Fibroblast of skin of abdomen (primary cell): ENCODE results near the gene CA10.

Experiments
- DNase-seq: peaks from one replicate; pipeline ENCODE4 v3.0.0-alpha.2; 2013

The CA10 gene

DNA sequence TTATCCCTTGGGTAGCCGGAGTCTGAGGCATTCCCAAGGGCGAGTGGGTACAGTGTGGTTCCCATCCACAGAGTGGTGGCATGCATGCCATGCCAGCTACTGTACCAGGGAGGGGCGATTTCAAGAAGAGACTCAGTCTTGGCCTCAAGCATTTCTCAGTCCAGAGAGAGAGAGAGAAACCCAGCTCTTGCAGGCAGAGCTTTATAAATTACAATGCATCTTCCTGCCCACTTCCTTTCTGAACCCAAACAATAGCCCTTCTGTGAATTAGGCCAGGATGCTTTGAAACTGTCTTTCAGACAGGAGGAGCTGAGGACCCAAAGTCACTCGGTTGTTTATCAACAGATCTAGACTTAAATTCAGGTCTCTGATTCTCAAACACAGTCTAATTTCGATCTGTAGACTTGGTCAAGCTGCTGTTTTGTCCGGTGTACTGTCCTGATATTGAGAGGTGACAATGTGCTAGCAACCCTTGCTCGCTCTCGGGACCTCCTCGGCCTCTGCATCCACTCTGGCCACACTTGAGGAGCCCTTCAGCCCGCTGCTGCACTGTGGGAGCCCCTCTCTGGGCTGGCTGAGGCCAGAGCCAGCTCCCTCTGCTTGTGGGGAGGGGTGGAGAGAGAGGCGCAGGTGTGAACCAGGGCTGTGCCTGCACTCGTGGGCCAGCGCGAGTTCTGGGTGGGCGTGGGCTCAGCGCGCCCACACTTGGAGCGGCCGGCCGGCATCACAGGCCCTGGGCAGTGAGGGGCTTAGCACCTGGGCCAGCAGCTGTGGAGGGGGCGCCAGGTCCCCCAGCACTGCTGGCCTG is 490.2 kb downstream of the CA10 start:
- no peak for DNase-seq

DNA sequence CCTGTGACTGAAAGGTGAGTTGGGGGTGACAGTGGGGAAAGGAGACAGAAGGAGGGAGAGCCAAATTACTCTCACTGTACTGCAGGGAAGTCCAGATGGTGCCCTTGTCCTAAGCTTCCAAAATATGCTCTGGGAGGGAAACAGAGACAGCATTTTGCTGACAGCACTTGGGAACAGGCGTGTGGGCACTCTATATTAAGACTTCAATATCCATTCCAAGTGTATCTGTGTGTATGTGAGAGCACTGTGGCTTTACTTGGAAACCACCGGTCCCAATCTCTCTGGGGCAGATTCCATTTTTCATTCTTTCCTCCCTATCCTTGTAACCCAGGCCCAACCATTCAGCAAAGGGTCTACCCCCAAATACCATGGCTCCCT is 490.8 kb downstream of the CA10 start:
- no peak for DNase-seq

DNA sequence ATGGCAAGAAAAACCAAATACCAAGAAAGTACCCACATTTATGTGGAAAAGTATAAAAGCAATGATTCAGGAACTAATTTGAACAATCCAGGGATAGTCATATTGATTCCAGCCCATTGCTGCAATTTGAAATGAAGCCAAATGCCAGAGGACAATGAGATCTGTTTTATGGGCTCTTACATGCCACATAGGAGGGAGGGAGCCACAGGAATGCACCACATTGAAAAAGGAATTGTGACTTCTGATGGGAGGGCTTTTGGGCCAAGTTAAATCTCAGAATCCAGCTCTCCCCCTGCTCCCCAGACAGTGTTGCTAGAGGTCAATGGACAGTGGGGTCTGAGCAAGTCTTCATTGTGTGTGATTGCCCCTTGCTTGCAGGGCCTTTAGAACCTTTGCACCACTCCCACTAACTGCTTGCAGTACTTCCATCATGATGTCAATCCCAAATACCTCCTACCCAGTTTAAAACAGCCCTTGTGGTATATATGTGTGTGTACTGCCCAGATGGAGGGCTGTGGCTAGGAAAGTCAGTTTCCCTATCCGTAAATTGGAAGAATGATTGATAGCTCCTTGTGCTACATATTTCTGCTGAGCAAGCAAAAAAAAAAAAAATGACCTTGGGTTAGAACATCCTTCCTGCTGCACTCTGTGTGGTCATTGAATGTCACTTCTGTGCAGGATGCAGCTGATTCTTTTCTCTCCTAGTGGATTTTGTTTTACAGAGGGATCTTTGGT is 491.4 kb downstream of the CA10 start:
- DNase-seq: no peak

DNA sequence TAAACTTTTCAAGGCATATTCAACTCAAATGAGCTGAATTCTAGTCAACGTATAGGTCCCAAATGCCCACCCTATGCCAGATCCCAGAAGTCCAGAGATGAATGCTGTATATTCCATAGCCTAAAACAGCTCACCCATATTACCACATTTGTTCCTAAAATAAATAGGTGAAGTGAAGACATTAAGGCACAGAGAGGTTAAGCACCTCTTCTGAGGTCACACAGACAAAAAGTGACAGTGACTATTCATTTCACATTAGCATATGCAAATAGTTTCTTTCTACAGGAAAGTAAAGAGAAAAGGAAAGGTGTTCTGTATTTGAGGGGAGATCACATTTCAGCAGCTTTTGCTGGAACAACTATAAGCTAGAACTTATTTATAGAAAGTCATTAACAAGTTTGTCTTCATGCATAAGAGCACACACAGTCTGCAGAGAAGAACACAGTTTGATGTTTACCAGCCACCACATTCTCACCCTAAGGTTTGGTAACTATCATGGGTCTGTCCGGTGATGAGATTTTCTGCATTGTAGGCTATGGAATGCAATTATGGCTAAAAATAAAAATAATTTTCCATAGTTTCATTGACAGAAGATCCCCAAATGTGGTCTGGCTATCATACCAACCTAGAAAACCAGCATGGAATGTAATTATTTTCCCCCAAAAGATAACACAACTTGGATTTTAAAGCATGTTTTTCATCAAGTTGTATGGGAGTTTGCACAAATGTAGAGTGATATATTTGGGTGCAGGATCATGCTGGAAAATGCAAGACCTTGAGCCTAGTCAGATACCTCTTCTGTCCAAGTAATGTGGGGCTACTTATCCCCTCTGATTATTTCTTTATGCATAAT is 496.1 kb downstream of the CA10 start:
- DNase-seq: no peak

DNA sequence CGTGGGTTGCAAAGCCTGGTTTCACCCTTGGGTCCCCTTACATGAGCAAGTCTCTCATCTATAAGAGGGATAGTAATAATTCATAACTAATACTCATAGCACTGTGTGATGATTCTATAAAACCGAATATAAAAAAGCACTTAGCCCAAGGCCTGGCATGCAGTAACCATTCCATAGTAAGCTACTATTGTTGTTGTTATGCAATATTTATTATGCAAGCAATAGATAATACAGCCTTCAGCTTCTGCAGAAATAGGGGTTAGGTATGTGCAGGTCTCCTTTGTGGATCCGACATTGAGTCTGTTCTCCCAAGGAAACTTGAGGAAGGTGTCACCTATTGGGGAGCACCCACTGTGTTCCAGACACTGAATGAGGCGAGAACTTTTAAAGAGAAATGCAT is 497.1 kb downstream of the CA10 start:
- DNase-seq: no peak

DNA sequence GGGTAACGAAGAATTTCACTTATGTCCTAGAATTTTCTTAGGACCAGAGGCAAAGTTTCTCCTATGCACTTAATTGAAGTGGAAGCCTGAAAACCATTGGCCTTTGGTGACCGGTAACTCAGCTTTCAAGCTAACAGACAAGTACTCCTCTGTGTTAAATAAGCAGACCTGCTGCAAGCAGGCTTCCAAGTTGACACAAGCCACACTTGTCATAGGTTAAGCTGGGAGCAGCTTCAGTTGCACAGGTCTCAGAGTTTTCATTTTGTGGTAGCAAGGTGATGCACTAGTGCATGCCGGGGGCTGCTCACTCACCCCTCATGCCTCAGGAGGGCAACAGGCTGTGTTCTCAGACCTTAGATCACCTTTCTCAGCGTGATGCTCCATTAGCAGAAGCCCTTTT is 498.2 kb downstream of the CA10 start:
- DNase-seq: no peak

DNA sequence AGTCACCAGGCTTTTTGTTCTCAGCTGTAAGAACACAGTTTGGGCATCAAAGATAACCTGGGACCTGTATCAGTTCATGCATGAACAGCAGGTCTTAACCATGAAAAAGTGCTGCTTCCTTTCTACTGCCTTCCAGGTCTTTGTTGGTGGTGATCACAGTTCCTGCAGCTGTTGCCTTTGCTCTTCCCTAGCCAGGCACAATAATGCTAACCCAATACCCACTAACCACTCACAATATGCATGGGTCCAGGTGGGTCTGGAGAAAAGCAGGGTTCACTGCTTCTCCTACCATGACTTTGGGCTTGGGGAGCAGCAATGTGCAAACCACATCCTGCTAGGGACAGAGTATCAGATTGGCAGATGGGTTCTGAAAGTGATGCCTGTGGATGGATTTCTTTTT is 501.3 kb downstream of the CA10 start:
- DNase-seq: no peak

DNA sequence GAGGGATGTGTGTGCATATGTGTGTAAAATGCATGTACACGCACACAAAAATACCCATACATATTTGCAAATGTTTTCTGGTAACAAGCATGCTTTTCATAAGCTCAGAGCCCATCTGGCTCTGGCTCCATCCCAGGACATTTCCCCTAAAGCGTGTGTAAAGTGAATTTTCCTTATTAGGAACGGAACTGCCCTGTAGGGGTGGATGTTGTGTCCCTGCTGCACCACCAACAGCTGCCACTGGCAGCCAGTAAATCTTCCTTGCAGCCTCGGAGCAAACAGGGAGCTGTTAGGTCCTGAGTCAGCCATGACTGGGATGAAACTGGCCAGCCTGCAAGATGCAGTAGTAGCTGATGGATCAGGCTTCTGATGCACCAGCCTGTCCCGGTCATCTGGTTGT is 504.6 kb downstream of the CA10 start:
- no peak for DNase-seq

DNA sequence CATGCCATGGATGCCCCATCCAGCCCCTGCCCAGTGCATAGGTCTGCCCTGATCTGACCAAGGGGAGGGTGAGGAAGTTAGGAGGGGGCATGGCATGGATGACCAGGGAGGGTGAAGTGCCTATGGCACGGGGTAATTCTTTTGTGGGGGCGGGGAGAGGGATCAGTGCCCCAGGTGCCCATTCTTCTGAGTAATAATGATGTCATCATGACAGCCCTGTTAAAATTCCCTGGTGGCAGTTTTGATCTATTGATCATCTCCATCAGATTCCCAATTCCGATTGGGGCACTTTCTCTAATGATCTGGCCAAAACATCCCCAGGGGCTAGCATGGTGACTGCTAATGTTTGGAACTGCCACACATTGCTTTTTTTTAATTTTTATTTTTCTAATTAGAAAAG is 506.0 kb downstream of the CA10 start:
- DNase-seq: no peak

DNA sequence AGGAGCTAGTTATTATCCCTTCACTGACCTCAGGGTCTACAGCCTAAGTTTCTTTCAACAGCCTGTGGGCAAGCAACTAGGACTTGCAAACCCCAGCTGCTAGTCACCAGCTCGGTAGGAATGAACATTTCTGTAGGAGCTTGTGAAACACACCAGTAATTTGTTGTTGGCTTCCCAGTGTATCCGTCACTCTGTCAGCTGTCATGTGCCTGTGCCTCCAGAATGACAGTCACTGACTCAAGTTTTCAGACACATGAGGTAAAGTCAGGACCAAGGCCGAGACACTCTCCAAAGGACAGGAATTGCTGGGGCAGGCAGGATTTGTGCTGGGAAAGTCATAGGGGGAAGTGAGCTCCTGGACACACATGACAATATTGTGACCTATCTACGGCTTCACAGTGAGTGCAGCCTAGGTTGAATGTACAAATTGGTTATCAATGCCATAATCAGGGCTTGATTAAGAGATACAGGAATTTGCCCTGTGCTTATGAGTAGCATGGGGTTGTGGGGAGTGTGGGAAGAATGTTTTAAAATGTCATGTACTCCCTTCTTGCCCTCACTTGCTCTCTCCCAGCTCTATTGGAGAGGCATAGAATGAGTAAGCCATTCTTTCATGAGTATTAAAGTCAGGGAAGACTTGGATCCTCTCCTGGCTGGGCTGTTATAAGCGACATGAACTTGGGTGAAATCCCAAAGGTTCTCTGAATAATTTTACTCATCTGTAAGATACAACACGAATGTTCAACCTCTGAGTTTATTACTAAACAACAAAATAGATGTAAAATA is 506.8 kb downstream of the CA10 start:
- DNase-seq: no peak

DNA sequence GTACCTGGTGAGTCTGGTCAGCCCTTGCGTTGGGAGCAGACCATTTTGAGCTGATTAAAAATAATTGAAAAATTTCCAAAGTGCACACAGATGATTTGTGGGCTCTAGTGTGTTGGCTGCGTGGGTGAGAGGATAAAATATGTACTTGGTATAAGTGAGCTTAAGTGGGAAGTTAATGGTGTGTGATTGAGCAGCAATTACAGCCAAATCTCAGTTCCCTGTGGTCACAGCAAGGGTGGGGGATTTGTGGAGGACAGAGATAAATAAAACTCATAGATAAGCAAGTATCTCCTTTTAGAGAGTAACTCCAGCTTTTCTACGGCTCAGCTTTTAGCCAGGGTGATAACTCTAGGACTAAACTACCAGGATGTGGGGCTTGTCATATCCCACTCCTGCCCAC is 507.7 kb downstream of the CA10 start:
- no peak for DNase-seq

DNA sequence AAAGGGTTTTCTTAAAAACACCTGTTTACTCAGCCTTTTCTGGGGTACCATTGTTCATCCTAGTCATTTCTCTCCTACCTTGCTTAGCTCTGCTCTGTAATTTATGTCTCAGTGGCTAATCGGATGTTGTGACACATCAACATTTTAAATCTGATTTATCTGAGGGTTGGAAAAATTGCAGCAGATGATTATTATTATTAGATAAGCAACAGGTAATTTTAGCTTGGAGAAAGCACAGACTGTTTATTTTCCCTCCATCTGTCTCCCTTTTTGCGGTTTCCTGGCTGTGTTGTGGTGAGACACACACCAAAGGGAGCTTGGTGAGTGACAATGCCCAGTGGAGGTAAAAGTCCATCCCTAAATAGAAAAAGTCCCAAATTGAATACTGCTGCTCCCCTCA is 508.3 kb downstream of the CA10 start:
- no peak for DNase-seq

DNA sequence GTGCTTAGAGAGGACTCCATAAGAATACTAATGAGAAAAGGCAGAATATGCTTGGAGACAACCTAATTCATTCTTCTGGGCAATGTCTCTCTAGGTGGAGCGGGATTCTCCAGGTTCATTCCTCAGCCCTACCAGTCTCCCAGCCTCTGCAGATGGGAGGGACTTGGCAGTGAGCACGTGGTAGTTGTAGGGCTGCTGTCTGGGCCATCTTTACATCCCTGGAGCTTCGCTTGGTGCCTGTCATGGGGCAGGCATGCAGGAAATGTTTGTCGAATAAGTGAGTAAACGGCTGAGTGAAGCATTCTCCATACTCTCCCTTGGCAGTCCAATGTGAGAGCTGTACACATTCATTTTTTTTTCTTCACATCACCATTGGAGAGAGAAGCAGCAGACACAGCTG is 510.7 kb downstream of the CA10 start:
- DNase-seq: peak; percentile 4

DNA sequence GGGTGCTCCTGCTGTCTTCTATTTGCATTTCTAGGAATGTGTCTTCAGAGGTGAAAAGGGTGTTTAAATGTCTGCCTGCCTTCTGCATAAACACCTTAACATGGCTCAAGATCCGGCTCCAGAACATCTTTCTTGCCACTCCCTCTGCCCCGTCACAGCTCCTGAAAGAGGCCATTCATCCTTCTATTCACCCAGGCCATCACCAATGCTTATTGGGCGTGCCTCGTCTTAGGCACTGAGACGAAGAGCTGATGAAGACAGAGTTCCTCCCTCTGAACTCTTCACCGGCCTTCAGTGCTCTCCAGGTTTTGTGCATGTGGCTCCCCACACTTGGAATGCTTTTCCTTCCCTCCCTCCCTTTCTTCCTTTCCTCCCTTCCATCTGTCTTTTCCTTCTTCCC is 511.4 kb downstream of the CA10 start:
- DNase-seq: no peak

DNA sequence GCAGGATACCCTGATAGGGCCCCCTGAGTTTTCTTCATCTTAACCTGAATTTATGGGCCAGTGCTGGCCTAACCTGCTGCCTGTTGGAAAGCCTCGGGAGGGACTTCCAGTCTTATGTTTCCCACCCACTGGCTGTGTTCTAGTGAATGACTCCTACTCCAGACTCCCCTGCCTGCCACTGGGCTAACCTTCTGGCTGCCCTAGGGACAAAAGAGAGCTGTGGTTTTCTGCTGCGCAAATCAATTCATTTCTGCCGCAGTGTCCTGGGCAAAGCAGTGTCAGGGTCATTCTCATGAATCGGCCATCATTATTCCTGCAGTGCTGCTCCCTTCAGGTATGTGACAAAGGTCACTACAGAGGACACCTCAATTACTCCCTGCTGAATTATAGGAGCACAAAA is 512.0 kb downstream of the CA10 start:
- no peak for DNase-seq

DNA sequence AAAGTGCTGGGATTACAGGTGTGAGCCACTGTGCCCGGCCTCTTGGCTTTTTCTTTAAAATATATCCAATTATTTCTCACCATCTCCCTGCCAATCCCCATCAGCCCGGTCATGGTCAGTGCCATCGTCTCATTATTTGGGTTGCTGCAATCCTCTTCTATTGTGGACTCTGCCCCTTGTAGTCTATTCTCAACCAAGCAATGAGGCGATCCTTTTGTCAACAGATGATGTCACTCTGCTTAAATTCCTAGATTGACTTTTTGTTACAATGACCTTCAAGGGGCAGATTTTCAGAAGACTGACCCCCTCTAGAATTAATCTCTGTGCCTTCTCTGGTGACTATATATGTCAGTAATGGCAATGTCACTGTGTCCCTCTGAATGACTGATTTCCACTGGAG is 513.5 kb downstream of the CA10 start:
- DNase-seq: no peak

DNA sequence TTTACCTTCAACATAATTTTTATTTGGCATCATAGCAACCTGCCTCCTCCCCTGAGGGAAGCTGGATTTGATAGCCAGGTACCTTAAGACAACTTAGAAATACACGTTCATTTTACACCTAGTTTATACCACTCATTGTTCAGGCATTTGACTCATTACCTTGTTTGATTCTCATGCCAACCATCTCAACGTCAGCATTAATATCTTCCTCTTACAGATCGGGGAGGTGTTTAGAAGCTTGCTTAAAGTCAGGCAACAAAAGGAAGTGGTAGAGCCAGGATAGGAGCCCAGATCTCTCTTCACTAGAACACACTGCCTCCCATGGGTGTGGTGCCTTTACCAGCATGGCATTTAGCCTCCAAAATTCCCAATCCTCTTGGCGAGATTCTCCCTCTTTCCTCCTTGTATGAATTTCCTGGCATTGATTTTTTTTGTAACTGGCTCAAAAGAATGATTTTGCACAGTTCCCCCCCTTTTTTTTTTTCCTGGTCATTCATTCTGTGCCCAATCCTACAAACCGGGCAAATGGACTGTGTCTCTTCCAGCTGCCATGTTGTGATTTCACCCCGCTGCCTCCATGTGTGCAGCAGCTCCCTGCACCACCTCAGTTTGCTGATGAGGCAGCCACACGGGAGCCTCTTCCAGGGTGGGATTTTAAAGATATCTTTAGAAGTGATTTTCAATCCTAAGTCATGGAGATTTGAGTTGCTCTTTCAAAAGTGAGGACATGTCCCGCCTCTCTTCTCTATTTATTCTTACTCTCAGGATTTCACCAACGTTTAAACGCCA is 514.6 kb downstream of the CA10 start:
- DNase-seq: no peak

DNA sequence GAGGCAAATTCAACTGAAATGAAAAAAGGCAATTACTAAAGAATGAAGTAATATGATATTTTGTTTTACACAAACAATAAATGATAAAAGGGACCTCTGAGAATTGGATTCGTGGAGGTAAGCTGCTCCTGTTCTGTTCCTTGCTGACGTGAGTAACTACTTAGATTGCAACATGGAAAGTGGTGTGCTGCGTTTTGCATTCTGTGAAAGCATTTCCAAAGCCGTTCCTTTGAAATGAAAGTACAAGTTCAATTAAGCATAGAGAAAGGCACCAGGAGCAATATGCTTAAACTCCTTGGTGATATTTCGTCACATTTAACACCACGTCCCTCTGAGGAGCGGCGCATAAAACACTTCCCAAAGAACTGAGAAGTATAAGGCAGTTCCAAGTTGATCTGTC is 516.5 kb downstream of the CA10 start:
- no peak for DNase-seq

DNA sequence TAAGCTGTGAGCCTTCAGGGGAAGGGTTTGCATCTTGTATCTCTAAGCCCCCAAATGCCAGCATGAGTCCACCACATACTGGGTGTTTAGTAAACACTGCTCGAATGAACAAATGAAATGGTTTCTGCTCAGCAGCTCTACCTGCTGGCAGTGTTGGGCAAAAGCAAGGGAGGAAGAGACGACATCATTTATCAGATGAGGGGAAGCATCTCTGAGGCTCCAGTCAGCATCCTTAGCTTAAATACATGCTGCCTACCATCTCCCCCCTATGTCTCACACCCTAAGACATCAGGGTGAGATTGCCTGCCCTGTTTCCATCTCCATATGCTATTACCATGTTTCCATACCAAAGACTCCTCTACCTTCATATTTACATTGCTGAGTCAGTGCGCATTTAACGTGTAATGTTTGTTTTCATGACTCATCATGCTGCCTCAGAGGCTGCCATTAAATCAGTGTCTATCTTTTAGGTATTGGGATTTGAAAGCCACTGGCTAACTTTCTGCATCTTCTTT is 518.3 kb downstream of the CA10 start:
- no peak for DNase-seq

DNA sequence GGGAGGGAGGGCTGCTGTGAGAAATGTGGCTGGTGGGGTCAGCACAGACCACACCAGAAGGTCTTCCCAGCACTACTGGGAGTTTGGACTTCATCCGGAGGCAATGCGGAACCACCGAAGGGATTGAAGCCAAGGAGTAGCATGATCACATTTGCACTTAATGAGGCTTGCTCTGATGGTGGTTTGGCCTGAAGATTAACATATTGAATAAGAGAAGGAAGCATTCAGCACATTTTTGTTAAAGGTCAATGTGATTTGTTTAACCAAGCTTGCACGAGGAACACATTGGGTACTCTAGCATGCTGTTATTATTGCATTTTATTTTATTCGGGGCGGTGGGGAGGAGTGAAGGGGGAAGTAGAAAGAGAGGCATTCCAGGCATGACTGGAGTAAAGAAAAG is 519.5 kb downstream of the CA10 start:
- DNase-seq: no peak

DNA sequence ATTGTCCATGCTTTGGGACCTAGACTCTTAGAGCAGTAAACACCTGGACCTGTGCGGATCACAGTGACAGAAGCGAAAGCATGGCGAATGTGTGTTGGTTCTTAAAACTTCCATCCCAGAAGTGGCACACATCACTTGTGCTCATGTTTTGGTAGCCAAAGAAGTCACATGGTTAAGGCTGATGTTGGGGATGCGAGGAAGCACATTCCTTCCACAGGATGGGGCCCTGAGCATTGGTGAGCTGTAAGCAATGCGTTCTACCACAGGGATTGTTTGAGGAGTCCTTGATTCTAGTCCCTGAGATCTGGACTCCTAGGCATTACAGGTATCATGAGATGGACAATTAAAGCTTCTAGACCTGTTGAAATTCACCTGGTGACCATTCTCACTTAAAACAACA is 522.2 kb downstream of the CA10 start:
- DNase-seq: no peak
